Adrenal gland (tissue), 12 donors: Measurements from ENCODE around the gene MYO5B. TPM values are rescaled to one million over a fixed set of nuclear protein-coding genes. Genes with fewer than 3 reads are reported as not detected.
A peak's percentile ranks its signal among the peaks of the same experiment; 100 is the strongest.

Source experiments
- DNase-seq, 7 donors: peaks; one replicate each; pipeline ENCODE4 v3.0.0-alpha.2; 2019 to 2020
- H3K27ac ChIP-seq, 5 donors: fragments of 200-600 bp; sonication (generic) in 4 of 5; 1 replicate in 3 of 5; 2 replicates in 2 of 5; pipeline versions ENCODE4 v1.5.1 to v1.8.0; 2016 to 2020; ENCODE audit warnings: mild to moderate bottlenecking in 1 of 5
- H3K27me3 ChIP-seq: fragments of 200-600 bp; 2 replicates; pipeline ENCODE4 v1.8.0; 2021
- H3K36me3 ChIP-seq, 2 donors: fragments of 200-600 bp; replicated peaks in 1 of 2; 1 replicate in 1 of 2; 2 replicates in 1 of 2; pipeline versions ENCODE4 v1.5.1 to v1.8.0; 2018 to 2022
- H3K4me1 ChIP-seq, 2 donors: fragments of 200-600 bp; replicated peaks in 1 of 2; 1 replicate in 1 of 2; 2 replicates in 1 of 2; pipeline versions ENCODE4 v1.5.1 to v1.8.0; 2018 to 2021
- H3K4me3 ChIP-seq, 4 donors: fragments of 200-600 bp; sonication (generic) in 3 of 4; one replicate each; pipeline ENCODE4 v1.5.1; 2016 to 2018
- H3K9me3 ChIP-seq, 3 donors: fragments of 200-600 bp; sonication (generic) in 1 of 3; replicated peaks in 1 of 3; 1 replicate in 2 of 3; 2 replicates in 1 of 3; pipeline versions ENCODE4 v1.5.1 to v1.8.0; 2016 to 2021
- CTCF ChIP-seq, 6 experiments: fragments of 450-650 bp in 4 of 6; fragments of 200-600 bp in 2 of 6; sonication (generic) in 1 of 6; IDR thresholded peaks; 1 replicate in 5 of 6; 2 replicates in 1 of 6; pipeline versions ENCODE4 v1.5.1 to v1.8.0; 2016 to 2021; ENCODE audit warnings: antibody characterized with exemption in 6 of 6, mild to moderate bottlenecking in 2 of 6, moderate library complexity in 1 of 6
- POLR2A ChIP-seq, 2 donors: fragments of 450-650 bp; IDR thresholded peaks; one replicate each; pipeline ENCODE4 v1.6.1; 2017; ENCODE audit warnings: antibody characterized with exemption in 2 of 2, mild to moderate bottlenecking in 2 of 2, moderate library complexity in 1 of 2
- WGBS, 4 donors: extraction: QIAGEN DNeasy Blood & Tissue Kit in 2 of 4; methylation state at CpG; one replicate each; pipeline versions ENCODE4 v1.1.5 to v1.1.7; 2013 to 2017; 5-methylcytosine and 5-hydroxymethylcytosine counted together
- intact Hi-C, 2 donors: fragments of 100-400 bp; cut with DNase I; formaldehyde crosslinking; loops; one replicate each; pipeline versions ENCODE4 v1.14.1 to v1.15.0; 2022 to 2023
- polyA plus RNA-seq, 3 donors: library from polyadenylated mRNA; stranded (reverse); fragments of 200-250 nt in 2 of 3; fragments of 350-450 nt in 1 of 3; fragmentation: Illumina TruSeq in 1 of 3; extraction: RNeasy Lipid Tissue Mini Kit (QIAGEN cat#74804) in 1 of 3; gene quantifications; one replicate each; pipeline ENCODE4 v1.2.3, GENCODE V29; 2013 to 2014
- total RNA-seq, 9 donors: library from RNA; depleted of rRNA in 4 of 9; stranded (reverse); fragments of >200 nt in 4 of 9; fragments of 120-200 nt in 1 of 9; fragmentation: NEBNext Ultra II Directional in 1 of 9; extraction: Animal tissue kit (Norgen Biotek cat#: 25700) in 1 of 9; gene quantifications; one replicate each; pipeline versions ENCODE4 v1.1.0 to v1.2.4, GENCODE V29; 2013 to 2023
- donor health status: healthy with polysubstance abuse.
- donor health status: Bipolar disorder and iron deficiency.
- donor health status: DM: yes; HTN: yes; CAD: no.
- donor health status: DM: no; HTN: no; CAD: no.
- donor health status: DM: no; HTN: no; CAD: no.
- donor health status: DM: yes; HTN: yes; CAD: no.

MYO5B gene
- total and polyA plus RNA-seq, 12 donors, result 0.61 to 9.3 (median 2.9) TPM

GRCh38 chr18:49944663-49945062 lies 250.3 kb downstream of the MYO5B start:
- Histone ChIP-seq H3K27ac (no peak overlapping the region), H3K4me1 (no peaks in the 10 kb centered on the region), H3K27me3 (no peaks in the 10 kb centered on the region), H3K36me3 (no peaks in the 10 kb centered on the region), H3K9me3 (no peaks in the 10 kb centered on the region), H3K4me3 (no peak overlapping the region)
- 52 to 67% (median 61%) methylated on average over 8 of the region's 8 CpGs for WGBS, 4 donors
- DNase-seq, result peak in 2 of 7 donors; percentile 16 to 57
- TF ChIP-seq CTCF (IDR thresholded peaks at IDR 0.05), result peak in 2 of 6 experiments; percentile 25 to 30
- TF ChIP-seq POLR2A (IDR thresholded peaks at IDR 0.05), result no peak
- intact Hi-C loops, result no loop called here

GRCh38 chr18:49936821-49937220 lies 258.1 kb downstream of the MYO5B start:
- Histone ChIP-seq H3K4me3 (no peak overlapping the region), H3K9me3 (no peaks in the 10 kb centered on the region), H3K27ac (no peak overlapping the region), H3K36me3 (no peaks in the 10 kb centered on the region), H3K4me1 (no peaks in the 10 kb centered on the region), H3K27me3 (no peaks in the 10 kb centered on the region)
- no peak for TF ChIP-seq POLR2A (IDR thresholded peaks at IDR 0.05)
- TF ChIP-seq CTCF (IDR thresholded peaks at IDR 0.05), result no peak
- no peak for DNase-seq
- WGBS, 4 donors, result 77 to 93% (median 86%) methylated on average over 4 of the region's 4 CpGs
- intact Hi-C loops, result no loop called here

- H3K4me3 ChIP-seq, result no peak overlapping the region
- no peaks in the 10 kb centered on the region for H3K9me3 ChIP-seq
- no peaks in the 10 kb centered on the region for H3K27me3 ChIP-seq
- intact Hi-C loops, result no loop called here
- 71 to 95% (median 83%) methylated on average over 4 of the region's 4 CpGs for WGBS, 4 donors
- TF ChIP-seq POLR2A (IDR thresholded peaks at IDR 0.05) (no peak), CTCF (IDR thresholded peaks at IDR 0.05) (no peak)
- no peaks in the 10 kb centered on the region for H3K36me3 ChIP-seq
- H3K27ac ChIP-seq, result no peak overlapping the region
- no peak for DNase-seq
- no peaks in the 10 kb centered on the region for H3K4me1 ChIP-seq
Observed at GRCh38 chr18:49935215-49935614, 259.7 kb downstream of the MYO5B start.

- H3K27me3 ChIP-seq, result no peaks in the 10 kb centered on the region
- H3K27ac ChIP-seq, result no peak overlapping the region
- WGBS, 4 donors, result 56 to 94% (median 75%) methylated on average over 1 to 2 of the region's 2 CpGs
- H3K36me3 ChIP-seq, result no peaks in the 10 kb centered on the region
- H3K4me3 ChIP-seq, result no peak overlapping the region
- no peaks in the 10 kb centered on the region for H3K9me3 ChIP-seq
- intact Hi-C loops, result no loop called here
- TF ChIP-seq CTCF (IDR thresholded peaks at IDR 0.05), result no peak
- no peak for TF ChIP-seq POLR2A (IDR thresholded peaks at IDR 0.05)
- no peaks in the 10 kb centered on the region for H3K4me1 ChIP-seq
- no peak for DNase-seq
Observed at GRCh38 chr18:49934457-49934856, 260.5 kb downstream of the MYO5B start.
